RWPE1 (cell line): Measurements from ENCODE around the gene MAP3K20.
"Not testable (repeated sequence)": the region's sequence is repeated elsewhere in the genome, so short reads cannot be mapped to it uniquely, and the experiment has no call there.

Experiments used
- CTCF ChIA-PET: fragments of 350-600 bp; sonication (Branson Sonifier 250); formaldehyde crosslinking; extraction: SDS; loops from one replicate; lab custom pipeline; 2021; lab: Yijun Ruan, JAX
- POLR2A ChIA-PET: fragments of 400-600 bp; formaldehyde crosslinking; extraction: SDS; loops from one replicate; lab custom pipeline; 2020; ENCODE audit warnings: antibody characterized with exemption; ENCODE audit not compliant: low non-redundant PET; lab: Yijun Ruan, JAX
- DNase-seq: peaks from one replicate; pipeline ENCODE4 v3.0.0; 2012; ENCODE audit warnings: low spot score
- H3K27ac ChIP-seq: fragments of 450-650 bp; 2 replicates; pipeline ENCODE4 v1.5.1; 2017
- CTCF ChIP-seq: fragments of 450-650 bp; conservative IDR thresholded peaks from 2 replicates; pipeline ENCODE4 v1.5.1; 2017; ENCODE audit warnings: low read depth, mild to moderate bottlenecking

MAP3K20 gene

GRCh38 chr2:173291412-173291811 is 215.8 kb downstream of the MAP3K20 start:
- ChIA-PET CTCF (no interaction called here), POLR2A (no interaction called here)
- no peak overlapping the region for H3K27ac ChIP-seq
- DNase-seq = no peak
- TF ChIP-seq CTCF = no peak

DNA sequence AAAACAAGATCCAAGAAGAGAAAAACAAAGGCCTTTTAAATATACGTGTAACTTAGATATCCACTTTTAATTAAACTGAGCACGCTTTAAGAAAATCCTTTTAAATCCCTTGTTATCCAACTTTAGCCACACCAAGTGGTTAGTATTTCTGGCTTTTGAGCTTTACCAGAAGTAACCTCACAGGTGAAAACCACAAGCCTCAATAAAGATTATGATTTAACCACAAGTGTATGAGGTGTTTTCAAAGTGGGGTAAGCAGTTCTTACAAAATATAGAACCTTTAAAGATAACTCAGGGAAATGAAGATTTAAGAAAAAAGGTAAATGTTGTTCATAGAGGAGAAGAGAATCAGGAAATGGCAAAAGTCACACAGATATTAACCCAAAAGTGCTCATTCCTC is 220.6 kb downstream of the MAP3K20 start:
- POLR2A ChIA-PET = no interaction called here
- TF ChIP-seq CTCF = no peak
- CTCF ChIA-PET = interaction anchor here (0.7 to 1.4 kb wide), 2 partner anchors 269 to 1366 kb away, joined by 3 to 8 read pairs; no protein-coding TSS in a partner anchor
- DNase-seq = no peak
- no peak overlapping the region for H3K27ac ChIP-seq

DNA sequence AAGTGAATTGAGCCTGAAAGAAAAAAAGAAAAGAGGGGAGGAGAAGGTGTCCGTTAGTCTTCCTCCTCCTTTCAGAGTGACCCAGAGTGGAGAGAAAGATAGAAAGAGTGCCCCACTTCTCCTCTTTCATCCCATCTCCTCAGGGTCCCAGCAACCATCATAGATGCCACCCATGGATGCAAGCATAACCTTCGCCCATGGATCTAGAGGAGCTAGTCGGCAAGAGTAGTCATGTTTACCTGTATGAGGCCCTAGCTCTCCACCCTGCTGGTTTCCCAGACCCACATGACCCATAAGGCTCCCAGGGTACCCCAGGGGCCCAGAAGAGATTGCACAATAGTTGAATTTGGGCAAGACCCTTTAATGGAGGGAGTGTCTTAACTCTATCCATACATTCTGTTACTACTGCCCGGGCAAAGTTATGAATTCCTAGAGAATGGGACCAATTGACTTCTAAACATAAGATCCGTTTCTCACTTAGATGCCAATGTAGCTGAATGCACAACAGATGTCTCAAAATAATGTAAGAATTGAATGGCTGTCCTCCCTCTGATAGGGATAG is 223.0 kb downstream of the MAP3K20 start:
- ChIA-PET CTCF (no interaction called here), POLR2A (no interaction called here)
- DNase-seq = no peak
- H3K27ac ChIP-seq = no peak overlapping the region
- no peak for TF ChIP-seq CTCF

- POLR2A ChIA-PET = no interaction called here
- no peak for TF ChIP-seq CTCF
- CTCF ChIA-PET = no interaction called here
- DNase-seq = no peak
- no peak overlapping the region for H3K27ac ChIP-seq
These were observed 224.1 kb downstream of the MAP3K20 start for GRCh38 chr2:173299764-173300163.

DNA sequence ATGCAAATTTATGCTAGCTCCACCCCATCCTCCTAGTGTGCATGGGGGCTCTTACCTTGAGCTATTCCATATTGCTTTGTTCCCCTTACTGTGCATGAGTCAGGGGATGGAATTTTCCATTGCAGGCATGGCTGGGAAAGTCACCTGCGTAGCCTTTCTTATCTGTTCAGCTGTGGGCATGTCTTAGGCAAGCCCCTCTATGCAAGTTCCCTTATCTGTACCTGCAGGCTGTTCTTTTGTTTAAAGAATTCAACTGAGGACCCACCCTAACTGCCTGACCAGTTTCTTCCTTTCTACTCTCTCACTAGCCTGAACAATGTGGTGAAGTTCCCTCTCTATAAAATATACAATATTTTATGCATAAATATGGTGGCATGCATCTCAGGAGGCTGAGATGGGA is 224.8 kb downstream of the MAP3K20 start:
- no peak for DNase-seq
- CTCF ChIA-PET = no interaction called here

GRCh38 chr2:173301549-173301948 is 225.9 kb downstream of the MAP3K20 start:
- POLR2A ChIA-PET, CTCF ChIA-PET, DNase-seq, H3K27ac ChIP-seq: not testable (repeated sequence)

More for the DNA sequence above, 224.8 kb downstream of the MAP3K20 start:
- no peak for TF ChIP-seq CTCF
- no peak overlapping the region for H3K27ac ChIP-seq
- POLR2A ChIA-PET = no interaction called here

GRCh38 chr2:173305303-173305702 is 229.7 kb downstream of the MAP3K20 start:
- ChIA-PET CTCF (no interaction called here), POLR2A (no interaction called here)
- no peak for TF ChIP-seq CTCF
- no peak for DNase-seq
- no peak overlapping the region for H3K27ac ChIP-seq
